ENCODE measurements around the gene RPL7A. TPM values are rescaled to one million over a fixed set of nuclear protein-coding genes. Genes with fewer than 3 reads are reported as not detected.

Gene RPL7A
- total and polyA plus RNA-seq, 2 donors from 2014 or later = 1,502 to 2,097 TPM

DNA sequence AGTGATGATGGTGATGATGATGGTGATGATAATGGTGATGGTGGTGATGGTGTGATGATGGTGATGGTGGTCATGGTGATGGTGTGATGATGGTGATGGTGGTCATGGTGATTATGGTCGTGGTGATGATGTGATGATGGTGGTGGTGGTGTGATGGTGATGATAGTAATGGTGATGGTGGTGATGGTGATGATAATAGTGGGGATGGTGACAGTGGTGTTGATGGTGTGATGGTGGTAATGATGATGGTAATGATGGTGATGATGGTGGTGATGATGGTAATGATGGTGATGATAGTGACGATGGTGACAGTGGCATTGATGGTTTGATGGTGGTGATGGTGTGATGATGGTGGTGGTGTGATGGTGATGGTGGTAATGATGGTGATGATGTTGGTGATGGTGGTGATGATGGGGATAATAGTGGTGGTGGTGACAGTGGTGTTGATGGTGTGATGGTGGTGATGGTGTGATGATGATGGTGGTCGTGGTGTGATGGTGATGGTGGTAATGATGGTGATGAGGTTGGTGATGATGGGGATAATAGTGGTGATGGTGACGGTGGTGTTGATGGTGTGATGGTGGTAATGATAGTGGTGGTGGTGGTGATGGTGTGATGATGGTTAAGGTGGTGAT, 34.6 kb downstream of the RPL7A start:
- H3K36me3 ChIP-seq (ENCODE audit: control insufficient read depth in 2 of 3, insufficient read depth in 3 of 3, low read length in 3 of 3) = peaks cover 0 to 3% (median 0%) of the 10 kb centered on the region in 3 donors
- H3K4me3 ChIP-seq (ENCODE audit: low read length in 3 of 3) = no peak overlapping the region
- FAIRE-seq (no peak), DNase-seq (no peak)
- intact Hi-C loops (cut with DNase I) = no loop called here
- H3K9ac ChIP-seq (ENCODE audit: low read length in 3 of 3) = no peak overlapping the region
- H3K27me3 ChIP-seq (ENCODE audit: control insufficient read depth, insufficient read depth, low read length) = no peaks in the 10 kb centered on the region
- TF ChIP-seq, protein P1, sequence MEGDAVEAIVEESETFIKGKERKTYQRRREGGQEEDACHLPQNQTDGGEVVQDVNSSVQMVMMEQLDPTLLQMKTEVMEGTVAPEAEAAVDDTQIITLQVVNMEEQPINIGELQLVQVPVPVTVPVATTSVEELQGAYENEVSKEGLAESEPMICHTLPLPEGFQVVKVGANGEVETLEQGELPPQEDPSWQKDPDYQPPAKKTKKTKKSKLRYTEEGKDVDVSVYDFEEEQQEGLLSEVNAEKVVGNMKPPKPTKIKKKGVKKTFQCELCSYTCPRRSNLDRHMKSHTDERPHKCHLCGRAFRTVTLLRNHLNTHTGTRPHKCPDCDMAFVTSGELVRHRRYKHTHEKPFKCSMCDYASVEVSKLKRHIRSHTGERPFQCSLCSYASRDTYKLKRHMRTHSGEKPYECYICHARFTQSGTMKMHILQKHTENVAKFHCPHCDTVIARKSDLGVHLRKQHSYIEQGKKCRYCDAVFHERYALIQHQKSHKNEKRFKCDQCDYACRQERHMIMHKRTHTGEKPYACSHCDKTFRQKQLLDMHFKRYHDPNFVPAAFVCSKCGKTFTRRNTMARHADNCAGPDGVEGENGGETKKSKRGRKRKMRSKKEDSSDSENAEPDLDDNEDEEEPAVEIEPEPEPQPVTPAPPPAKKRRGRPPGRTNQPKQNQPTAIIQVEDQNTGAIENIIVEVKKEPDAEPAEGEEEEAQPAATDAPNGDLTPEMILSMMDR (IDR thresholded peaks at IDR 0.05; ENCODE audit: borderline replicate concordance, extremely low read depth, insufficient read depth) = no peak
- H3K9me3 ChIP-seq (ENCODE audit: control insufficient read depth in 2 of 3, insufficient read depth in 1 of 3, low read length in 3 of 3) = peaks cover 0 to 4% (median 3%) of the 10 kb centered on the region in 3 donors
- no peaks in the 10 kb centered on the region for H3K4me1 ChIP-seq (ENCODE audit: control insufficient read depth in 2 of 3, insufficient read depth in 2 of 3, low read depth in 1 of 3, low read length in 3 of 3)
- H3K27ac ChIP-seq (ENCODE audit: low read depth in 2 of 2, low read length in 2 of 2) = no peak overlapping the region

GRCh38 chr9:133383438-133383837, 35.4 kb downstream of the RPL7A start:
- H3K27me3 ChIP-seq (ENCODE audit: control insufficient read depth, insufficient read depth, low read length) = no peaks in the 10 kb centered on the region
- DNase-seq = no peak
- TF ChIP-seq, protein P1 (IDR thresholded peaks at IDR 0.05; ENCODE audit: borderline replicate concordance, extremely low read depth, insufficient read depth) = no peak
- intact Hi-C loops (cut with DNase I) = no loop called here
- H3K9ac ChIP-seq (ENCODE audit: low read length in 3 of 3) = no peak overlapping the region
- peak overlapping the region in 1 of 3 donors; percentile 24 for H3K4me3 ChIP-seq (ENCODE audit: low read length in 3 of 3)
- no peak overlapping the region for H3K27ac ChIP-seq (ENCODE audit: low read depth in 2 of 2, low read length in 2 of 2)
- peaks cover 0 to 4% (median 0%) of the 10 kb centered on the region in 3 donors for H3K9me3 ChIP-seq (ENCODE audit: control insufficient read depth in 2 of 3, insufficient read depth in 1 of 3, low read length in 3 of 3)
- no peaks in the 10 kb centered on the region for H3K4me1 ChIP-seq (ENCODE audit: control insufficient read depth in 2 of 3, insufficient read depth in 2 of 3, low read depth in 1 of 3, low read length in 3 of 3)
- H3K36me3 ChIP-seq (ENCODE audit: control insufficient read depth in 2 of 3, insufficient read depth in 3 of 3, low read length in 3 of 3) = peaks cover 0 to 3% (median 0%) of the 10 kb centered on the region in 3 donors
- no peak for FAIRE-seq

- Histone ChIP-seq H3K9me3 (ENCODE audit: control insufficient read depth in 2 of 3, insufficient read depth in 1 of 3, low read length in 3 of 3) (peaks cover 0 to 4% (median 0%) of the 10 kb centered on the region in 3 donors), H3K4me3 (ENCODE audit: low read length in 3 of 3) (no peak overlapping the region), H3K27me3 (ENCODE audit: control insufficient read depth, insufficient read depth, low read length) (no peaks in the 10 kb centered on the region), H3K4me1 (ENCODE audit: control insufficient read depth in 2 of 3, insufficient read depth in 2 of 3, low read depth in 1 of 3, low read length in 3 of 3) (no peaks in the 10 kb centered on the region), H3K9ac (ENCODE audit: low read length in 3 of 3) (no peak overlapping the region), H3K27ac (ENCODE audit: low read depth in 2 of 2, low read length in 2 of 2) (no peak overlapping the region), H3K36me3 (ENCODE audit: control insufficient read depth in 2 of 3, insufficient read depth in 3 of 3, low read length in 3 of 3) (peaks cover 0 to 3% (median 0%) of the 10 kb centered on the region in 3 donors)
- no peak for DNase-seq
- TF ChIP-seq, protein P1 (IDR thresholded peaks at IDR 0.05; ENCODE audit: borderline replicate concordance, extremely low read depth, insufficient read depth) = no peak
- intact Hi-C loops (cut with DNase I) = no loop called here
- no peak for FAIRE-seq
These were observed 36.8 kb downstream of the RPL7A start for GRCh38 chr9:133384736-133385321.

Data from kidney (tissue), 14 donors.